HFF-Myc (cell line): Measurements from ENCODE around the gene EFNA1.
"Not testable (repeated sequence)": the region's sequence is repeated elsewhere in the genome, so short reads cannot be mapped to it uniquely, and the experiment has no call there.

Experiments used
- DNase-seq: peaks from one replicate; pipeline ENCODE4 v3.0.0-alpha.2; 2011; ENCODE audit warnings: low read depth; ENCODE audit errors: extremely low read depth
- H3K4me3 ChIP-seq: replicated peaks from 2 replicates; pipeline ENCODE4 v1.5.1; 2011; ENCODE audit warnings: low read depth, mild to moderate bottlenecking, control low read depth, low read length
- CTCF ChIP-seq: IDR thresholded peaks from 2 replicates; pipeline ENCODE4 v1.5.1; 2012; ENCODE audit warnings: mild to moderate bottlenecking, low read depth, low read length, control low read depth; ENCODE audit errors: missing control alignments

EFNA1 gene

GRCh38 chr1:155166471-155167165 is 38.9 kb downstream of the EFNA1 start:
- TF ChIP-seq CTCF: no peak
- no peak for DNase-seq
- H3K4me3 ChIP-seq: no peak overlapping the region

DNA sequence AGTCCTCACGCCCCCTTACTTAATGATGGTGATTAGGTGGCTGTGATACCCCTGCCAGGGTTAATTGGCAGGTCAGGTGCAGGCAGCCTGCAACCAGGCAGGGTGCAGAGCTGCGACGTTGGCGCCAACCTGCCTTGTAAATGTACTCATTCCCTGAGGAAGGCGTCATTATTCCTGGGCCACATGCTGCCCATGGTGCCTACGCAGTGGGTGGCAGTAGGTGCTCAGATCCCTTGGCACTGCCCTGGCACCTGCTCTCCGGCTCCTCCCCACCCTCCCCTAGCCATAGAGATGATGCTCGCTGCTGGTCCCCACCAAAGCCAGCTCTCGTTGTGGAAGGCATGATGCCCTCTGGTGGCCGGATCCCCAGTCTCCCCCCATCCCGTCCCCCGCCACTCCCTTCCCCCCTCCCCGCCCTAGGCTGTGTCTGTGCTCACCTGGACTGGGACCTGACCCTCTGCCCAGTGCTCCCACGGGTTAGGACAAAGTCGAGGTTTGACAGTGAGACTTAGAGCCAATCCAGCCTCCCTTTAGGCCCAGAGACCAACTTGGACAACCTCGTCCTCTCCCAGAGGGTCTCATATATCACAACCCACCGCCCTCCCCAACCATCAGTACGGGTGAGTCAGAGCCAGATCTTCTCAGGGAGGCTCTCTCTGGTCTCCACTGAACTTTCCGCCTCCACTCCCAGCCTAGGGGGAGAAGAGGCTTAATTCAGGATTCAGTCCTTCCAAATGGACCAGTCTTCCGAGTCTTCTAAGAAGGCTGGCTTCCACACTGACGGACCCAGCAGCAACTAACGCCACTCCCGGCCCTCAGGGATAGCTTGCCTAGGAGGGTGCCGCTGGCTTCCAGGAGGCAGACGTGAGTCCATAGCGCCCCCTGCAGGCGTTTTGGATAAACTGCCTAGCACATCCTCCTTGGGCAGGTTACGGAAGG is 39.8 kb downstream of the EFNA1 start:
- H3K4me3 ChIP-seq: no peak overlapping the region
- peak; percentile 77 for DNase-seq
- TF ChIP-seq CTCF: peak; percentile 90

DNA sequence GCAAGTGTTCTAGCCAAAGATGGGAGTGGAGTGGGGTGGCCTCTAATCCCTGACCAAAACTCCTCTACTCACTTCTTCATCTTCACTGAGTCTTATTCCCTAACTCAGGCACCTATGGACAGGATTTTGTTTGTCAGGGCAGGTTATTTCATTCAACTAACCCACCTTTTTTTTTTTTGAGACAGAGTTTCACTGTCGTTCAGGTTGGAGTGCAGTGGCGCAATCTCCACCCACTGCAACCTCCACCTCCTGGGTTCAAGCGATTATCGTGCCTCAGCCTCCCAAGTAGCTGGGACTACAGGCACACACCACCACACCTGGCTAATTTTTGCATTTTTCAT is 40.4 kb downstream of the EFNA1 start:
- not testable (repeated sequence) for DNase-seq, H3K4me3 ChIP-seq

DNA sequence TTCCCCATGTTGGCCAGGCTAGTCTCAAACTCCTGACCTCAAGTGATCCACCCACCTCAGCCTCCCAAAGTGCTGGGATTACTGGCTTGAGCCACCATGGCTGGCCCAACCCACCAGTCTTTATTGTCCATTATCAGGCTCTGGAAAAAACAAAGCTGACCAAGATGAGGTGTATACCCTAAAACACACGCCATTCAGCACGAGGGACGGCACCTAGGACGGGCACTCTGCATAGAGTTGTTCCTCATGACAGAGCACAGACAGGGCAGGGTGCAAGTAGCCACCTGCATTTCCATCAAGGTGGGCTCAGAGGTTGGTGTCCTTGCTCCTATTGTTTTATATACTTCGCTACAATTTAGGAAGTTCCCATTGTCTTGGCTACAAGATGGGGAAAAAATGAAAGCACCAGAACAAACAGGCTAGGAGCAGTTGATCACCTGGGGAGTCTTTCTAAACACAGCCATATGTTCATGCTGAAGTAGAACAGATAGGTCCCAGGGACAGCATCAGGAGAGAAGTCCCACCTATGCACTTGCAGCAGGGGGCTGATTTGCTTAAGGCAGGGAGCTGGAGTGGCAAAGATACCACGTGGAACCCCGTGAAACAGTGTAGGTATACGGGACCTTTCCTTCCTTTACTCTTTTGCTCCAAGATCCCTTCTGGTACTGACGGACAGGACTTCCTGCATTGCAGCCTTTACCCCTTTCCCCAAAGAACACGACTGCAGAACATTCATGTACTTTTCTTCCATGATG is 41.0 kb downstream of the EFNA1 start:
- H3K4me3 ChIP-seq: no peak overlapping the region

GRCh38 chr1:155169541-155169940 is 41.9 kb downstream of the EFNA1 start:
- no peak for TF ChIP-seq CTCF
- DNase-seq: no peak
- no peak overlapping the region for H3K4me3 ChIP-seq

More for the DNA sequence above, 41.0 kb downstream of the EFNA1 start:
- TF ChIP-seq CTCF: no peak
- DNase-seq: no peak

- DNase-seq: no peak
- no peak for TF ChIP-seq CTCF
- no peak overlapping the region for H3K4me3 ChIP-seq
Observed at GRCh38 chr1:155170101-155170785, 42.6 kb downstream of the EFNA1 start.
